ENCODE results near the gene ARL14EP. TPM values are rescaled to one million over a fixed set of nuclear protein-coding genes. Genes with fewer than 3 reads are reported as not detected.

Gene ARL14EP
- total RNA-seq, 2 donors from 2014 or later, result 22.2 to 25.3 TPM

DNA sequence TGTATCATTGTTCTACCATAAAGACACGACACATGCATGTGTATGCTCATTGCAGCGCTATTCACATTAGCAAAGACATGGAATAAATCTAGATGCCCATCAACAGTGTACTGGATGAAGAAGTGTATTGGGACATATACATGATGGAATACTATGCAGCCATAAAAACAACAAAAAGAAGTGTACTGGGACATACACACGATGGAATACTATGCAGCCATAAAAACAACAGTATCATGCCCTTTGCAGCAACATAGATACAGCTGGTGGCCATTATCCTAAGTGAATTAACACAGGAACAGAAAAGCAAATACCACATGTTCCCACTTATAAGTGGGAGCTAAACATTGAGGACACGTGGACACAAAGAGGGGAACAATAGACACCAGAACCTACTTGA is 22.7 kb downstream of the ARL14EP start:
- Mint-ChIP-seq H3K4me3 (no peak overlapping the region), H3K27me3 (ENCODE audit: insufficient read depth) (no peaks in the 10 kb centered on the region), H3K4me1 (no peaks in the 10 kb centered on the region), H3K36me3 (ENCODE audit: low read depth) (no peaks in the 10 kb centered on the region), H3K27ac (no peak overlapping the region), H3K9me3 (no peaks in the 10 kb centered on the region)
- TF ChIP-seq, protein P1, sequence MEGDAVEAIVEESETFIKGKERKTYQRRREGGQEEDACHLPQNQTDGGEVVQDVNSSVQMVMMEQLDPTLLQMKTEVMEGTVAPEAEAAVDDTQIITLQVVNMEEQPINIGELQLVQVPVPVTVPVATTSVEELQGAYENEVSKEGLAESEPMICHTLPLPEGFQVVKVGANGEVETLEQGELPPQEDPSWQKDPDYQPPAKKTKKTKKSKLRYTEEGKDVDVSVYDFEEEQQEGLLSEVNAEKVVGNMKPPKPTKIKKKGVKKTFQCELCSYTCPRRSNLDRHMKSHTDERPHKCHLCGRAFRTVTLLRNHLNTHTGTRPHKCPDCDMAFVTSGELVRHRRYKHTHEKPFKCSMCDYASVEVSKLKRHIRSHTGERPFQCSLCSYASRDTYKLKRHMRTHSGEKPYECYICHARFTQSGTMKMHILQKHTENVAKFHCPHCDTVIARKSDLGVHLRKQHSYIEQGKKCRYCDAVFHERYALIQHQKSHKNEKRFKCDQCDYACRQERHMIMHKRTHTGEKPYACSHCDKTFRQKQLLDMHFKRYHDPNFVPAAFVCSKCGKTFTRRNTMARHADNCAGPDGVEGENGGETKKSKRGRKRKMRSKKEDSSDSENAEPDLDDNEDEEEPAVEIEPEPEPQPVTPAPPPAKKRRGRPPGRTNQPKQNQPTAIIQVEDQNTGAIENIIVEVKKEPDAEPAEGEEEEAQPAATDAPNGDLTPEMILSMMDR (conservative IDR thresholded peaks at IDR 0.05), result no peak
- Histone ChIP-seq H3K9me3 (ENCODE audit: control insufficient read depth, low read length) (peaks cover 6% of the 10 kb centered on the region), H3K4me3 (ENCODE audit: low read length) (no peak overlapping the region), H3K9ac (ENCODE audit: extremely low read depth, low read length, poor library complexity, severe bottlenecking) (no peak overlapping the region), H3K36me3 (ENCODE audit: control insufficient read depth, insufficient read depth, low read length) (no peaks in the 10 kb centered on the region), H3K27me3 (ENCODE audit: control insufficient read depth, insufficient read depth, low read length, poor library complexity, severe bottlenecking) (no peaks in the 10 kb centered on the region), H3K4me1 (ENCODE audit: control insufficient read depth, insufficient read depth, low read length) (no peaks in the 10 kb centered on the region), H3K27ac (ENCODE audit: low read depth, low read length) (no peak overlapping the region)
- 98% methylated on average over 4 of the region's 4 CpGs for WGBS, 2 experiments (ENCODE audit: insufficient coverage in 1 of 2, insufficient read length in 1 of 2)
- DNase-seq, result no peak

DNA sequence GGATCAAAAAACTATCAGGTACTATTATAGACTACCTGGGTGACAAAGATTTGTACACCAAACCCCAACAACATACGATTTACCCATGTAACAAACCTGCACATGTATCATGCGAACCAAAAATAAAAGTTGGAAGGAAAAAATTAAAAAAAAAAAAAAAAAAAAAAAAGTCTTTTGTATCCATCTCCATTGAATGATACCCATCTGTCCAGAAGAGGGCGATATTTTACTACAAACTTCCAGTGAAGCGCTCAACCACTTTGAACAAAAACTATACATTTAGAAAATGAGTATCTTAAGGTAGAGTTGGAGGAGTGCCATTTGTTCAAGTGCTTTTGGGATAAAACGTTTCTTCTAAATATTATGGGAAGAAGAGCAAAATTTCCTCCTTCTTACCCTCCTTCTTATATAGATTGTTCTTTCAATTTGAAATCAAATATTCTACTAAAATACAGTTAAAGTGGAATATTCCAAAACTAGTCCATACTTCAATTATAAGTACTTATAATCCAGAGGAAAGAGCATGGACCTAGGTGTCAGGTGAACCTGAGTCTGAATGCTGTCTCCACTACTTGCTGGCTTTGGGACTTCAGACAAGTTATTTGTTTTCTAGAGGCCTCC is 23.3 kb downstream of the ARL14EP start:
- Mint-ChIP-seq H3K4me3 (no peak overlapping the region), H3K36me3 (ENCODE audit: low read depth) (no peaks in the 10 kb centered on the region), H3K4me1 (peaks cover 2% of the 10 kb centered on the region), H3K9me3 (no peaks in the 10 kb centered on the region), H3K27ac (no peak overlapping the region), H3K27me3 (ENCODE audit: insufficient read depth) (no peaks in the 10 kb centered on the region)
- no peaks in the 10 kb centered on the region for H3K36me3 ChIP-seq (ENCODE audit: control insufficient read depth, insufficient read depth, low read length)
- H3K9me3 ChIP-seq (ENCODE audit: control insufficient read depth, low read length), result peaks cover 6% of the 10 kb centered on the region
- H3K4me1 ChIP-seq (ENCODE audit: control insufficient read depth, insufficient read depth, low read length), result no peaks in the 10 kb centered on the region
- no peak overlapping the region for H3K9ac ChIP-seq (ENCODE audit: extremely low read depth, low read length, poor library complexity, severe bottlenecking)
- no peaks in the 10 kb centered on the region for H3K27me3 ChIP-seq (ENCODE audit: control insufficient read depth, insufficient read depth, low read length, poor library complexity, severe bottlenecking)
- TF ChIP-seq, protein P1 (conservative IDR thresholded peaks at IDR 0.05), result peak; percentile 81
- H3K27ac ChIP-seq (ENCODE audit: low read depth, low read length), result no peak overlapping the region
- 66% methylated on average over 2 of the region's 5 CpGs; no CpG with 5 or more reads in 1 of the 2 experiments for WGBS, 2 experiments (ENCODE audit: insufficient coverage in 1 of 2, insufficient read length in 1 of 2)
- H3K4me3 ChIP-seq (ENCODE audit: low read length), result no peak overlapping the region
- DNase-seq, result no peak

DNA sequence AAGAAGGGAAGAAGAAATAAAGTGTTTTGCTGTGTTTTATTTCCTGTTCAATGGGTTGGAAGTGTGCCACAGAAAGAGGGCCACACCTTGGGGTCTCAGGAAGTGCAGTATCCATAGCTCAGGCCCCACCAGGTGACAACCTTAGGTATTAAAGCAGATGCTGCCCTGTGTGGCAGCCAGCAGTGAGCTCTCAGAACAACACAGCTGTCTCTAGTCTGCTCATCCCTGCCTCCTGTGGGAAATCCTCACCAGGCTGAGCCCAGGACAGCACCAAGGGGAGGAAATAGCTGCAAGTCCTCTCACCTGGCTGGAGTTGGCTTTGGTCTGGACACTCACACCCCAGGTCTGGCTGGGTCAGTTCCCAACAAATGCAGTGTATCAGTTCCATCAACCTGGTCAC is 25.1 kb downstream of the ARL14EP start:
- peaks cover 2% of the 10 kb centered on the region for H3K4me1 Mint-ChIP-seq
- Histone ChIP-seq H3K27me3 (ENCODE audit: control insufficient read depth, insufficient read depth, low read length, poor library complexity, severe bottlenecking) (no peaks in the 10 kb centered on the region), H3K4me1 (ENCODE audit: control insufficient read depth, insufficient read depth, low read length) (no peaks in the 10 kb centered on the region), H3K27ac (ENCODE audit: low read depth, low read length) (no peak overlapping the region), H3K9me3 (ENCODE audit: control insufficient read depth, low read length) (peaks cover 6% of the 10 kb centered on the region), H3K9ac (ENCODE audit: extremely low read depth, low read length, poor library complexity, severe bottlenecking) (no peak overlapping the region), H3K36me3 (ENCODE audit: control insufficient read depth, insufficient read depth, low read length) (no peaks in the 10 kb centered on the region), H3K4me3 (ENCODE audit: low read length) (no peak overlapping the region)
- H3K27me3 Mint-ChIP-seq (ENCODE audit: insufficient read depth), result no peaks in the 10 kb centered on the region
- TF ChIP-seq, protein P1 (conservative IDR thresholded peaks at IDR 0.05), result no peak
- H3K4me3 Mint-ChIP-seq, result no peak overlapping the region
- no peak for DNase-seq
- no peaks in the 10 kb centered on the region for H3K36me3 Mint-ChIP-seq (ENCODE audit: low read depth)
- H3K9me3 Mint-ChIP-seq, result no peaks in the 10 kb centered on the region
- no peak overlapping the region for H3K27ac Mint-ChIP-seq
